ENCODE data around the gene PKHD1.

DNA sequence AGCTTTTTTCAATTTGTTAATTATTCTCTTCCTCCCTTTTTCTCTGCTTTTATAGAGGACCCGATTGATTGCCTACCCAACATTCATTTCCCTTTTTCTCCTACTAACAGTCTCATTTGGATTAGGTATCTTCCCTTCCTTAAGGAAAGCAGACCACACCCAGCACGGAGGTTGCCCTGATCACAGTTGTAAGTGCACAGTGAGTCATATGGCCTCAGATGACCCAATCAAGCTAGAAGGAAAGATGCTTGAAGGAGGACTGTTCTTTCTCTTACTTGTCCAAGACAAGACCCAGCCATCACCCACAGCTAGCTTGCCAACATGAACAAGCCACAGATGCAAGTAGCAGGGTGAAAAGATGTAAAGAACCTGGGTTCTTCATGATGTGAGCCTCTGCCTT, 518.6 kb downstream of the PKHD1 start:
- TF ChIP-seq FOXK2 (IDR thresholded peaks at IDR 0.05) (no peak), HDGF (IDR thresholded peaks at IDR 0.05; ENCODE audit: borderline replicate concordance) (no peak), NFRKB (IDR thresholded peaks at IDR 0.05) (no peak), ELF4 (IDR thresholded peaks at IDR 0.05) (no peak)
